Suppressor macrophage (primary cell): ENCODE measurements around the gene PDGFC.

Experiments
- DNase-seq, 4 experiments: peaks; one replicate each; pipeline ENCODE4 v3.0.0-alpha.2; 2020 to 2022
- total RNA-seq, 17 experiments: gene quantifications; one replicate each; lab custom pipeline; 2026; ENCODE audit warnings: mixed read lengths in 6 of 17, inconsistent platforms in 3 of 17; lab: John Stamatoyannopoulos, UW

PDGFC gene
- total RNA-seq: 6.4 to 46.3 (median 24.0) reads per million in 17 experiments

- peak; percentile 64 to 89 (median 78) for DNase-seq
These were observed at the start of gene PDGFC for GRCh38 chr4:156971676-156972378. Gene PDGFC (minus strand): TSS chr4:156971799. CDS start chr4:156970903, 896 bp downstream.

- no peak for DNase-seq
These were observed 49.3 kb upstream of the PDGFC start for GRCh38 chr4:157020882-157021281.

- no peak for DNase-seq
These were observed 47.4 kb upstream of the PDGFC start for GRCh38 chr4:157018920-157019490.

GRCh38 chr4:157014621-157015591 lies 43.3 kb upstream of the PDGFC start:
- peak in 3 of 4 experiments; percentile 10 to 44 (median 20) for DNase-seq

- no peak for DNase-seq
These were observed 42.1 kb upstream of the PDGFC start for GRCh38 chr4:157013656-157014055.

- DNase-seq: no peak
These were observed 41.2 kb upstream of the PDGFC start for GRCh38 chr4:157012781-157013180.

- DNase-seq: no peak
These were observed 40.7 kb upstream of the PDGFC start for GRCh38 chr4:157012296-157012695.

- no peak for DNase-seq
These were observed 39.0 kb upstream of the PDGFC start for GRCh38 chr4:157010630-157011029.

- DNase-seq: no peak
These were observed 34.2 kb upstream of the PDGFC start for GRCh38 chr4:157005831-157006230.

- DNase-seq: no peak
These were observed 33.6 kb upstream of the PDGFC start for GRCh38 chr4:157005193-157005592.

- DNase-seq: peak in 2 of 4 experiments; percentile 17 to 27
These were observed 32.9 kb upstream of the PDGFC start for GRCh38 chr4:157004279-157005161.

GRCh38 chr4:156999175-156999517 lies 27.5 kb upstream of the PDGFC start:
- peak; percentile 49 to 67 (median 56) for DNase-seq

GRCh38 chr4:156998500-156999174 lies 27.0 kb upstream of the PDGFC start:
- DNase-seq: no peak

- DNase-seq: no peak
These were observed 21.3 kb upstream of the PDGFC start for GRCh38 chr4:156992943-156993342.

GRCh38 chr4:156991161-156991560 lies 19.6 kb upstream of the PDGFC start:
- no peak for DNase-seq

- DNase-seq: no peak
These were observed 11.8 kb upstream of the PDGFC start for GRCh38 chr4:156983366-156983765.

GRCh38 chr4:156981262-156981769 lies 9.7 kb upstream of the PDGFC start:
- DNase-seq: no peak

- DNase-seq: no peak
These were observed 6.0 kb upstream of the PDGFC start for GRCh38 chr4:156977435-156978160.

GRCh38 chr4:156976147-156976546 lies 4.5 kb upstream of the PDGFC start:
- DNase-seq: no peak

GRCh38 chr4:156975686-156976085 lies 4.1 kb upstream of the PDGFC start:
- DNase-seq: no peak

GRCh38 chr4:156974264-156974663 lies 2.7 kb upstream of the PDGFC start:
- no peak for DNase-seq
